PC-3 (cell line): ENCODE results near the gene OGFOD3. TPM values are rescaled to one million over a fixed set of nuclear protein-coding genes. Genes with fewer than 3 reads are reported as not detected.

ENCODE experiments used
- ATAC-seq: fragments of 200-7000 bp; cut with Tn5 transposase; 2 replicates; pipeline ENCODE4 v1.9.1; 2020; ENCODE audit warnings: mild to moderate bottlenecking, moderate library complexity
- BruUV-seq: library from RNA; stranded (reverse); fragments of 400-500 nt; replicated peaks from 2 replicates; lab custom pipeline; 2021; lab: Mats Ljungman, UMichigan
- CTCF ChIA-PET: fragments of 300-600 bp; sonication (Branson Sonifier 250); formaldehyde crosslinking; loops from one replicate; lab custom pipeline; 2022; ENCODE audit warnings: antibody characterized with exemption; lab: Charles Lee
- POLR2A ChIA-PET: fragments of 300-600 bp; sonication (Branson Sonifier 250); formaldehyde crosslinking; loops from one replicate; lab custom pipeline; 2022; ENCODE audit warnings: antibody characterized with exemption; ENCODE audit not compliant: unreplicated experiment; lab: Charles Lee
- DNase-seq: peaks from one replicate; pipeline ENCODE4 v3.0.0-alpha.2; 2015
- H2AFZ ChIP-seq: fragments of 300-600 bp; sonication (generic); 2 replicates; pipeline ENCODE4 v1.6.0; 2016; ENCODE audit warnings: antibody characterized with exemption, low read length
- H3F3A ChIP-seq: fragments of 300-600 bp; sonication (generic); one replicate; pipeline ENCODE4 v1.6.0; 2017; ENCODE audit warnings: antibody characterized with exemption, low read length, control low read depth, mild to moderate bottlenecking; ENCODE audit not compliant: unreplicated experiment
- H3K27ac ChIP-seq: fragments of 300-600 bp; sonication (generic); 2 replicates; pipeline ENCODE4 v1.5.1; 2016; ENCODE audit warnings: mild to moderate bottlenecking, low read length
- H3K27me3 ChIP-seq: fragments of 300-600 bp; sonication (generic); 2 replicates; pipeline ENCODE4 v1.6.1; 2016; ENCODE audit warnings: low read length, mixed read lengths
- H3K36me3 ChIP-seq: fragments of 300-600 bp; sonication (generic); 2 replicates; pipeline ENCODE4 v1.6.1; 2016; ENCODE audit warnings: low read depth, mixed run types, low read length, mixed read lengths
- H3K4me1 ChIP-seq: fragments of 300-600 bp; sonication (generic); 2 replicates; pipeline ENCODE4 v1.5.1; 2016; ENCODE audit warnings: low read length; ENCODE audit not compliant: insufficient read depth
- H3K4me2 ChIP-seq: fragments of 300-600 bp; sonication (generic); 2 replicates; pipeline ENCODE4 v1.6.0; 2016; ENCODE audit warnings: low read length
- H3K4me3 ChIP-seq: fragments of 300-600 bp; sonication (generic); 2 replicates; pipeline ENCODE4 v1.5.1; 2016; ENCODE audit warnings: mild to moderate bottlenecking, low read length, mixed read lengths
- H3K79me2 ChIP-seq: fragments of 300-600 bp; sonication (generic); 2 replicates; pipeline ENCODE4 v1.6.1; 2017; ENCODE audit warnings: low read length, mixed read lengths
- H3K9ac ChIP-seq: fragments of 300-600 bp; sonication (generic); 2 replicates; pipeline ENCODE4 v1.6.0; 2016; ENCODE audit warnings: mild to moderate bottlenecking, low read length
- H3K9me2 ChIP-seq: fragments of 300-600 bp; sonication (generic); replicated peaks from 2 replicates; pipeline ENCODE4 v1.6.1; 2016; ENCODE audit warnings: mixed run types, low read length, mixed read lengths
- H3K9me3 ChIP-seq: fragments of 300-600 bp; sonication (generic); 2 replicates; pipeline ENCODE4 v1.6.1; 2016; ENCODE audit warnings: low read length, mixed read lengths
- H4K20me1 ChIP-seq: fragments of 300-600 bp; sonication (generic); 2 replicates; pipeline ENCODE4 v1.6.1; 2016; ENCODE audit warnings: low read length, mixed read lengths
- EZH2 ChIP-seq: fragments of 300-600 bp; sonication (generic); IDR thresholded peaks from one replicate; pipeline ENCODE4 v1.6.1; 2017; ENCODE audit warnings: antibody characterized with exemption, mild to moderate bottlenecking, low read length; ENCODE audit not compliant: unreplicated experiment
- EZH2phosphoT487 ChIP-seq: fragments of 300-600 bp; sonication (generic); IDR thresholded peaks from 2 replicates; pipeline ENCODE4 v1.6.1; 2018; ENCODE audit warnings: mild to moderate bottlenecking, antibody characterized with exemption, low read length, borderline replicate concordance
- intact Hi-C: fragments of 100-400 bp; cut with micrococcal nuclease; formaldehyde crosslinking; loops from 2 replicates; pipeline ENCODE4 v1.9.0; 2023
- total RNA-seq: library from RNA; depleted of rRNA; stranded (reverse); fragments of >200 nt; gene quantifications from 2 replicates; pipeline ENCODE4 v1.2.3, GENCODE V29; 2014
- TF ChIP-seq, protein P1 (sequence below): fragments of 300-600 bp; sonication (generic); conservative IDR thresholded peaks from 2 replicates; pipeline ENCODE4 v1.5.1; 2017; ENCODE audit warnings: antibody characterized with exemption, low read depth, mild to moderate bottlenecking, low read length

The OGFOD3 gene
- total RNA-seq, 1 experiment from 2014 or later: 56.1 TPM

DNA sequence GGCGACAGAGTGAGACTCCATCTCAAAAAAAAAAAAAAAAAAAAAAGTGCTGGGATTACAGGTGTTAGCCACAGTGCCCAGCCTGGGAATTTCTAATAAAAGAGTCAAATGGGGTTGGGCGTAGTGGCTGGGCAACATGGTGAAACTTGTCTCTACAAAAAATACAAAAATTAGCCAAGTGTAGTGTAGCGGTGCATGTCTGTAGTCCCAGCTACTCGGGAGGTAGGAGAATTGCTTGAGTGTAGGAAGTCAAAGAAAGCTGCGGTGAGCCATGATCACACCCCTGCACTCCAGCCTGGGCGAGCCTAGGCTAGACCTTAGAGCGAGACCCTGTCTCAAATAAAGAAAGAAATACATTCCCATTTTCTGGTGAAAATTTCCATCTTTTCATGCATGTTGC lies 49.2 kb downstream of the OGFOD3 start:
- Histone ChIP-seq H3K4me1 (peaks cover 6% of the 10 kb centered on the region; the same call in 1 of the 2 replicates), H2AFZ (no peak overlapping the region), H3K79me2 (no peaks in the 10 kb centered on the region), H4K20me1 (no peaks in the 10 kb centered on the region), H3K27me3 (no peaks in the 10 kb centered on the region), H3K4me2 (no peak overlapping the region), H3K9me2 (no peaks in the 10 kb centered on the region), H3K9ac (no peak overlapping the region), H3K36me3 (no peaks in the 10 kb centered on the region), H3K9me3 (no peaks in the 10 kb centered on the region), H3K4me3 (no peak overlapping the region), H3F3A (no peaks in the 10 kb centered on the region), H3K27ac (no peak overlapping the region)
- DNase-seq: no peak
- TF ChIP-seq EZH2: no peak
- TF ChIP-seq, protein P1, sequence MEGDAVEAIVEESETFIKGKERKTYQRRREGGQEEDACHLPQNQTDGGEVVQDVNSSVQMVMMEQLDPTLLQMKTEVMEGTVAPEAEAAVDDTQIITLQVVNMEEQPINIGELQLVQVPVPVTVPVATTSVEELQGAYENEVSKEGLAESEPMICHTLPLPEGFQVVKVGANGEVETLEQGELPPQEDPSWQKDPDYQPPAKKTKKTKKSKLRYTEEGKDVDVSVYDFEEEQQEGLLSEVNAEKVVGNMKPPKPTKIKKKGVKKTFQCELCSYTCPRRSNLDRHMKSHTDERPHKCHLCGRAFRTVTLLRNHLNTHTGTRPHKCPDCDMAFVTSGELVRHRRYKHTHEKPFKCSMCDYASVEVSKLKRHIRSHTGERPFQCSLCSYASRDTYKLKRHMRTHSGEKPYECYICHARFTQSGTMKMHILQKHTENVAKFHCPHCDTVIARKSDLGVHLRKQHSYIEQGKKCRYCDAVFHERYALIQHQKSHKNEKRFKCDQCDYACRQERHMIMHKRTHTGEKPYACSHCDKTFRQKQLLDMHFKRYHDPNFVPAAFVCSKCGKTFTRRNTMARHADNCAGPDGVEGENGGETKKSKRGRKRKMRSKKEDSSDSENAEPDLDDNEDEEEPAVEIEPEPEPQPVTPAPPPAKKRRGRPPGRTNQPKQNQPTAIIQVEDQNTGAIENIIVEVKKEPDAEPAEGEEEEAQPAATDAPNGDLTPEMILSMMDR: no peak
- TF ChIP-seq EZH2phosphoT487: no peak
- ChIA-PET CTCF (no interaction called here), POLR2A (no interaction called here)
- intact Hi-C loops: no loop called here
- no peak for ATAC-seq
- no TSS peak for BruUV-seq

DNA sequence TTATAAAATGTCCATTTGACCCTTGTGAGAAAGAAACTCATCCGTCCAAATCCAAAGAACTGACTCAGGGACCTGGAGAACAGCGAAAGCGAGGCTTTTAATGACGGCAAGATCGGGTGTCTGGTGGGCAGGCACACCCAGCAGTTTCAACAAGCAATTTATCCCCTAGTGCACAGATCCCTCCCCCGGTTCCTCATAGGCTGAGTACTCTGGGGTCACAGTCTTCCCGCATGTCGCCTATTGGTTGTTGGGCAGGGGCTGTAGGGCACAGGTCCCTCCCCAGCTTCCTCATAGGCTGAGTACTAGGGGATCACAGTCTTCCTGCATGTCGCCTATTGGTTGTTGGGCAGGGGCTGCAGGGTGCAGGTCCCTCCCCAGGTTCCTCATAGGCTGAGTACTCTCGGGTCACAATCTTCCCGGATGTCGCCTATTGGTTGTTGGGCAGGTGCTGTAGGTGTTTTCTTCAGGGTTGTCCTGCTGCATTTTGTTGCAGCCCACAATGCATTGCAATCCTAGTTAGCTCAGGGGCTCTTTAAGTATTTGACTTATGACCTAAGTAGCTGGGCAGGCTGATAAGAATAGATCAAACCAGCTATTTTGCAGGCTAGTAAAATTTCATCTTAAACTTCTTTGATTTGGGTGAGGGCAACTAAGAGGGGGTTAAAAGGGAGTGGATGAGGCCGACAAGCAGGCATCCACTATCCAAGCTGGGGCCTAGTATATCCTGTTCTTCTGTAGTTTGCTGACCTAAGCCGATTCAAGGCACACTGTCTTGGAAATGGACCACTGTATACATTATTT lies 50.5 kb downstream of the OGFOD3 start:
- POLR2A ChIA-PET: no interaction called here
- CTCF ChIA-PET: no interaction called here
- H3K27me3 ChIP-seq: no peaks in the 10 kb centered on the region

More for the DNA sequence above, 50.5 kb downstream of the OGFOD3 start:
- Histone ChIP-seq H3K4me1 (peaks cover 6% of the 10 kb centered on the region; the same call in 1 of the 2 replicates), H3K9me2 (no peaks in the 10 kb centered on the region), H4K20me1 (no peaks in the 10 kb centered on the region), H3K9ac (no peak overlapping the region), H3K9me3 (no peaks in the 10 kb centered on the region), H3F3A (no peaks in the 10 kb centered on the region), H3K4me3 (no peak overlapping the region), H3K4me2 (no peak overlapping the region), H3K79me2 (no peaks in the 10 kb centered on the region), H2AFZ (no peak overlapping the region), H3K36me3 (no peaks in the 10 kb centered on the region), H3K27ac (no peak overlapping the region)
- intact Hi-C loops: no loop called here
- peak; percentile 29 for DNase-seq
- peak; percentile 35; the same call in 1 of the 2 replicates for ATAC-seq
- TF ChIP-seq EZH2phosphoT487: no peak
- TF ChIP-seq, protein P1: no peak
- no peak for TF ChIP-seq EZH2
- no TSS peak for BruUV-seq
